ENCODE results near the gene MTHFD1L. TPM values are rescaled to one million over a fixed set of nuclear protein-coding genes. Genes with fewer than 3 reads are reported as not detected.
A peak's percentile ranks its signal among the peaks of the same experiment; 100 is the strongest.
"Not testable (repeated sequence)": the region's sequence is repeated elsewhere in the genome, so short reads cannot be mapped to it uniquely, and the experiment has no call there.

The MTHFD1L gene
- total RNA-seq, 2 donors from 2014 or later: 13.0 to 19.1 TPM

- Histone ChIP-seq H3K9me3 (no peaks in the 10 kb centered on the region), H3K27me3 (no peaks in the 10 kb centered on the region), H3K4me3 (no peak overlapping the region), H3K27ac (no peak overlapping the region), H3K36me3 (replicated peaks in 1 of 2; ENCODE audit: insufficient read depth in 1 of 2, low read depth in 2 of 2) (no peaks in the 10 kb centered on the region), H3K4me1 (no peaks in the 10 kb centered on the region)
- DNase-seq (no peak), ATAC-seq (no peak)
- intact Hi-C loops (cut with DNase I): no loop called here
- TF ChIP-seq CTCF (IDR thresholded peaks at IDR 0.05) (no peak), POLR2A (IDR thresholded peaks at IDR 0.05) (no peak)
- WGBS, 2 donors: 77 to 82% methylated on average over 4 of the region's 4 CpGs
These were observed 216.2 kb downstream of the MTHFD1L start for GRCh38 chr6:151081656-151082055.

GRCh38 chr6:151082079-151082478, 216.6 kb downstream of the MTHFD1L start:
- intact Hi-C loops (cut with DNase I): no loop called here
- 88 to 93% methylated on average over 6 of the region's 6 CpGs for WGBS, 2 donors
- Histone ChIP-seq H3K4me1 (no peaks in the 10 kb centered on the region), H3K27me3 (no peaks in the 10 kb centered on the region), H3K36me3 (replicated peaks in 1 of 2; ENCODE audit: insufficient read depth in 1 of 2, low read depth in 2 of 2) (no peaks in the 10 kb centered on the region), H3K27ac (no peak overlapping the region), H3K9me3 (no peaks in the 10 kb centered on the region), H3K4me3 (no peak overlapping the region)
- no peak for DNase-seq
- TF ChIP-seq CTCF (IDR thresholded peaks at IDR 0.05) (no peak), POLR2A (IDR thresholded peaks at IDR 0.05) (no peak)
- no peak for ATAC-seq

- DNase-seq (no peak), ATAC-seq (no peak)
- no peaks in the 10 kb centered on the region for H3K4me1 ChIP-seq
- no peaks in the 10 kb centered on the region for H3K9me3 ChIP-seq
- no peaks in the 10 kb centered on the region for H3K36me3 ChIP-seq (replicated peaks in 1 of 2; ENCODE audit: insufficient read depth in 1 of 2, low read depth in 2 of 2)
- intact Hi-C loops (cut with DNase I): no loop called here
- TF ChIP-seq POLR2A (IDR thresholded peaks at IDR 0.05) (no peak), CTCF (IDR thresholded peaks at IDR 0.05) (no peak)
- no peak overlapping the region for H3K4me3 ChIP-seq
- no peaks in the 10 kb centered on the region for H3K27me3 ChIP-seq
- no peak overlapping the region for H3K27ac ChIP-seq
- WGBS, 2 donors: 95 to 96% methylated on average over 10 of the region's 10 CpGs
These were observed 218.8 kb downstream of the MTHFD1L start for GRCh38 chr6:151084275-151084674.

- H3K36me3 ChIP-seq (replicated peaks in 1 of 2; ENCODE audit: insufficient read depth in 1 of 2, low read depth in 2 of 2); ATAC-seq; DNase-seq; H3K27ac ChIP-seq; H3K27me3 ChIP-seq; H3K4me1 ChIP-seq; H3K4me3 ChIP-seq; H3K9me3 ChIP-seq; intact Hi-C loops (cut with DNase I): not testable (repeated sequence)
- 96 to 98% methylated on average over 8 of the region's 8 CpGs for WGBS, 2 donors
These were observed 221.6 kb downstream of the MTHFD1L start for GRCh38 chr6:151087055-151087454.

- H3K27me3 ChIP-seq: no peaks in the 10 kb centered on the region
- DNase-seq (peak in 3 of 4 donors; percentile 34 to 48 (median 47)), ATAC-seq (peak; percentile 27)
- intact Hi-C loops (cut with DNase I): no loop called here
- no peak overlapping the region for H3K27ac ChIP-seq
- no peaks in the 10 kb centered on the region for H3K4me1 ChIP-seq
- TF ChIP-seq CTCF (IDR thresholded peaks at IDR 0.05): peak in 2 of 7 experiments; percentile 10 to 24
- TF ChIP-seq POLR2A (IDR thresholded peaks at IDR 0.05): no peak
- H3K4me3 ChIP-seq: no peak overlapping the region
- no peaks in the 10 kb centered on the region for H3K9me3 ChIP-seq
- H3K36me3 ChIP-seq (replicated peaks in 1 of 2; ENCODE audit: insufficient read depth in 1 of 2, low read depth in 2 of 2): no peaks in the 10 kb centered on the region
- WGBS, 2 donors: 76 to 80% methylated on average over 16 of the region's 16 CpGs
These were observed 222.5 kb downstream of the MTHFD1L start for GRCh38 chr6:151087861-151088598.

Data from body of pancreas (tissue), 4 donors.